GM21723 (cell line): ENCODE measurements around the gene ZER1.
A peak's percentile ranks its signal among the peaks of the same experiment; 100 is the strongest.
"Not testable (repeated sequence)": the region's sequence is repeated elsewhere in the genome, so short reads cannot be mapped to it uniquely, and the experiment has no call there.

Experiments
- ATAC-seq: cut with Tn5 transposase; IDR thresholded peaks from one replicate; pipeline ENCODE4 v1.9.1; 2021; ENCODE audit warnings: mild to moderate bottlenecking, moderate library complexity; ENCODE audit not compliant: unreplicated experiment

The ZER1 gene

DNA sequence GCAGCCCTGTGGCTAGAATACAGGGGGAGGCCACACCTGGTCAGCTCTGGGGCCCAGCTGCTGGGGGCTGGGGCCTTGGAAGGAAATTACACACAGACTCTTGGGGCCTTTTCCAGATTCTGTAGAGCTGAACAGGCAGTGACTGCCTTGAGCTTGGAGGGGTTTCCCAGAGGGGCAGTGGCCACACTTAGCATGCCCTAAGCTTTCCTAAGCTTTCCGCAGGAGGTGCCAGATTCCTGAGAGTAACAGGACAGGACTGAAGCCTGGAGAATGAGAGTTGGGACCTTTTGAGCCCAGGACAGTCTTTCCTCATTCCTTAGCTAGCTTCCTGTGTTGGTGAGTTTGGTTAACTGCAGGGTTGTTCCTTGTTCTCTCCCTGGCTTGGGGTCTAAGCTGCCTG, 16.7 kb upstream of the ZER1 start:
- ATAC-seq: no peak

DNA sequence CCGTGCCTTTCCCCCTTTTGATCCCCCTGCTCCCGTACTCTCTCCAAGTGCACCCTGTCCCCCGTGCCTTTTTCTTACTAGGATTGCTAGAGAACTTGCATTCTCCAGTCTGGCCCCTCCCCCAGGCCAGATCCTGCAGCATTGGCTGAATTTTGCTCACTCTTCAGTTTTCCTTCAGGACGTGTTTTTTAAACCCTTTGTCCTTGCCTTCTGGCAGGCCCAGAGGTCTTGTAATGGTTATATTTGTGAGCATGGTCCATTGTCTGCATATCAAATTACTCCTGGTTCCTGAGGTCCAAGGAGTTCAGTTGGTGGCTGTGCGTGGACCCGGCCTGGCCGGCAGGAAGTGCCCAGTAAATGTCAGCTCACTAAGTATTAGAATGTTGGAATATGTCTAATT, 15.9 kb upstream of the ZER1 start:
- ATAC-seq: no peak

GRCh38 chr9:128786681-128787601, 15.2 kb upstream of the ZER1 start, which contains the start of gene TBC1D13:
TSS of gene TBC1D13 (plus strand) at chr9:128787253. CDS start at chr9:128787354, 101 bp downstream.
- ATAC-seq: peak; percentile 87

- no peak for ATAC-seq
Measured at GRCh38 chr9:128785427-128785826, 13.7 kb upstream of the ZER1 start.

- ATAC-seq: no peak
Measured at GRCh38 chr9:128782669-128783068, 10.9 kb upstream of the ZER1 start.

DNA sequence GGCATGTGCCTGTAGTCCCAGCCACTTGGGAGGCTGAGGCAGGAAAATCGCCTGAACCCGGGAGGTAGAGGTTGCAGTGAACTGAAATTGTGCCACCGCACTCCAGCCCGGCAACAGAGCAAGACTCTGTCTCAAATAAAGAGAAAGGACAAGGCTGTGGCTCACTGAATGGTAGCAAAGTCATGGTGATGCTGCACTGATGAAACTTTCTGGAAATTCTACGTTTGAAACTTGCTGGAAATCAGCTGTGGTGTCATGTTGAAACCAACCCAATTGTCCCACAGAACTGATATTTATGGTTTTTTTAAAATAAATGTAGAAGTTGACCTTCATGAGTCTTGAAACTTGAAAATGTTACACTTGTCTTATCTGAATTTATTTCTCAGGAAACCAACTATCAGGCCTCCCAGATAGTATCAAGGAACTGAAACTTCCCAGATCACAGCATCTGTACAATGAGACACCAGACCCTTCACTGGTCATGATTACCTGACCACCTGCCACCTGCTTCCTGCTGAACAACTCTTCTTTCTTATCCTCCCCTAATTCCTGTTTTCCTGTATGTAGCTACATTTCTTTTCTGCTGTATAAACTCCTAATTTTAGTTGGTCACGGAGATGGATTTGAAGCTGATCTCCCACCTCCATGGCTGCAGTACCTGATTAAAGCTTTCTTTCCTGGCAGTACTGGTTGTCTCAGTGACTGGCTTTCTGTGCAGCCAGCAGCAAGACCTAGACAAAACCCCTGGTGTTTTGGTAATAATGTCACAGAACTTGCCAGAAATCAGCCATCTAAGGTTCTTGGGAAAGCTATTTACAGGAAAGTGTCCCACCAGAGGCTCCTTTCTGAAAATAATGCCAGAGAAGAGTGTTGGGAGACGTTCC, 9.7 kb upstream of the ZER1 start:
- no peak for ATAC-seq

- ATAC-seq: not testable (repeated sequence)
Measured at GRCh38 chr9:128780093-128780492, 8.4 kb upstream of the ZER1 start.

DNA sequence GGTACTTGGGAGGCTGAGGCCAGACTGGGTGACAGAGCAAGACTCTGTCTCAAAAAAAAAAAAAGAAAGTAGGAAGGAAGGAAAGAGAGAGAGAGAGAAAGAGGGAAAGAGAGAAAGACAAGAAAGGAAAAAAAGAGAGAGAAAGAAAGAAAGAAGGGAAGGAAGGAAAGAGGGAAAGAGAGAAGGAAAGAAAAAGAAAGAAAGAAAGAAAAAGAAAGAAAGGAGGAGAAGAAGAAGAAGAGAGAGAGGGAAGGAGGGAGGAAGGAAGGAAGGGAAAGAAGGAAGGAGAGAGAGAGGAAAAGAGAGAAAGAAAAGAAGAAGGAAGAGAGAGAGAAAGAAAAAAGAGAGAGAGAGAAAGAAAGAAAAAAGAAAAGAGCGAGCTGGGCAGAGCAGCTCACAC, 3.1 kb upstream of the ZER1 start:
- ATAC-seq: no peak

DNA sequence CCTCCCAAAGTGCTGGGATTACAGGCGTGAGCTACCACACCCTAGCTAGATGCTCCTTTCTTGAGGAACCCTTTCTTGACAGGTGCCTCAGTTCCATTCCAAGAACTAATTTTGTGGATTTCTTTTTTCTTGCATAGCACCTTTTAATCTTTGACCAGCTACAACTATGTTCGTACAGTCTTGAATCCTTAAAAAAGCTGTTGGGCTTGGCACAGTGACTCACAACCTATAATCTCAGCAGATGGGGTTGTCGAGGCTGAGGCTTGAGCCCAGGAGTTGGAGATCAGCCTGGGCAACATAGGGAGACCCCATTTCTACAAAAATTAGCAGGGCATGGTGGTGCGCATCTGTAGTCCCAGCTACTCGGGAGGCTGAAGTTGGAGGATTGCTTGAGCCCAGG, 1.3 kb upstream of the ZER1 start:
- no peak for ATAC-seq

DNA sequence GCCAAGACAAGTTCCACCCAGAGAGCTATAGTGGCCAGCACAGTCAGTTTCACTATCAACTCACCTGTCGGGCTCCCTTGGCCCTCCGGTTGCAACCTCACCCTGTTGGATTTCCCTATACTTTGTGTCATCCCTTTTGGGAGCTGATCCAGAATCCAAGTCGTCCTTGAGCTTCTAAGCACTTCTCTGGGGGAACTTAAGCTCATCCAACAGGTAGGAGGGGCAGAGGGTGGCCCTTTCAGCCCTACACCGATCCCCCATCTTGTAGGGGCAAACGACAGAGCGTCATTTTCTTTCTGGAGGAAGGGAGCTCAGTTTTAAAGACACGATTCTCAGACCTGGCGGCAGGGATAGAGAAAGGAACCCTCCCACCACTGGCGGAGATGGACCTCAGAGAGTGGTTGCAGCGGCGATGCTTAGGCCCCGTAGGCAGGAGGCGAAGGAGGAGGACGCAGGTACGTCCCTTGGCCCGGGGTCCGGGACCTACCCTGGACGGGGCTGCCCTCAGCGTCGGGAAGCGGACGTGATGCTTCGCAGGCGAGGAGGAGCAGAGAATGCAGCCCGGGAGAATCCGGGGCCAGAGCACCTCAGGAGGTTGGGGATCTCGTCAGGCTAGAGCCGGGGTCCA, 519 bp downstream of the ZER1 start:
- peak; percentile 25 for ATAC-seq

DNA sequence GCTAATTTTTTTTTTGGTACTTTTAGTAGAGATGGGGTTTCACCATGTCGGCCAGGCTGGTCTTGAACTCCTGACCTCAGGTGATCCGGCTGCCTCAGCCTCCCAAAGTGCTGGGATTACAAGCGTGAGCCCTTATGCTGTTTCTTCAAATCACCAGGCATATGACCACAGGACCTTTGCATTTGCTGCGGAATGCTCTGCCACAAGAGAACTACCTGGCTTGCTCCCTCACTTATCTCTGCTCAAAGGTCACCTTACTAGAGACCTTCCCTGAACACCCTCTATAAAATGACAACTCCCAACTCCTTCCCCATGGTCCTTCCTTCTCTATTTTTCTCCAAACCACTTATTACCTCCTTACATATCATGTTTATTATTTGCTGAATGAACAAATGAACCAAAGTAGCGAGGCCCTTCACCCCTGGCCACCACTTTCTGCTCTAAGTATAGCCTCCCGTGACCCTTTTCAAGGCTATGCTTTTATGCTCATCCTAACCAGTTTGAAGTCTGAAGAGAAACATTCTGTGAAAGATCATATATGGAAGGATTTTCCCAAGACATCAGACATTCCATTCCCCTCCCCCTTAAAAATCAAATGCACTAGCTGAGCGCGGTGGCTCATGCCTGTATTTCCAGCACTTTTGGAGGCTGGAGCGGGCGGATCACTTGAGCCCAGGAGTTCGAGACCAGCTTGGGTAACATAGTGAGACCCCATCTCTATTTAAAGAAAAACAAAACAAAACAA, 1.3 kb downstream of the ZER1 start:
- ATAC-seq: no peak

DNA sequence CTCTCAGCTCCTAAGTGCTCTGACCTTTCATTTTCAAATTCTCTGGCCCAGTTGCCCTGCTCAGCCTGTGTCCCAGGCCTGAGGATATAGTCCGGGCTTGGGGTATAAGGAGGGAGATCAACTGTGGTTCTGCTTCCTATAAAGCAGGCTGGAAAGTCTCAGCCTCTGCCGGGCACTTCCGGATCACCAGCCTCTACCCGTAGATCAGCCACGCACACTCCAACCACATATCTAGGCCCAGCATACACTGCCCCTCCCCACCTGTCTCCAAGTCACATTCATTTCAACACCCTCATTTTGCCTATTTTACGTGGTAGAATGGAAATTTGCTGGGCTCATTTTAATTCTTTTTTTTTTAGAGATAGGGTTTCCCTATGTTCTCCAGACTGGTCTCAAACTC, 3.1 kb downstream of the ZER1 start:
- ATAC-seq: no peak

DNA sequence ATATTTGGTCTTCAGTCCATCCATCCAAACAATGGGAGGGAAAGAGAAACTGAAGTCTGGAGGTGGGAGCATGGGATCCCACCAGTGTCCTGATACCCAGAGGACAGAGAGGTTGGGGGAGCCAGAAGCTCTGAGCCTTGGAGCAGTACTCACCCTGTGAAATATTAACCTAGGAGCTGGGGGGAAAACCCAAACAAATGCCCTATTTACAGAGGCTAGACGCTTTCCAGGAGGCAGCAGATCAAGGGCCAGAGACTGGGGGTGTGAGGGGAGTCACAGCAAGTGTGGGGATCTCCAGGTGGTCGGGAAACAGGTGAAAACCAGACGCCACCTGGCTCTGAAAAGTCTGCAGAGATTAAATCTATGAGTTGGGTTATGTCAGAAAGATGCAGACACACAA, 6.2 kb downstream of the ZER1 start:
- no peak for ATAC-seq

GRCh38 chr9:128764361-128764760, 7.4 kb downstream of the ZER1 start:
- no peak for ATAC-seq

DNA sequence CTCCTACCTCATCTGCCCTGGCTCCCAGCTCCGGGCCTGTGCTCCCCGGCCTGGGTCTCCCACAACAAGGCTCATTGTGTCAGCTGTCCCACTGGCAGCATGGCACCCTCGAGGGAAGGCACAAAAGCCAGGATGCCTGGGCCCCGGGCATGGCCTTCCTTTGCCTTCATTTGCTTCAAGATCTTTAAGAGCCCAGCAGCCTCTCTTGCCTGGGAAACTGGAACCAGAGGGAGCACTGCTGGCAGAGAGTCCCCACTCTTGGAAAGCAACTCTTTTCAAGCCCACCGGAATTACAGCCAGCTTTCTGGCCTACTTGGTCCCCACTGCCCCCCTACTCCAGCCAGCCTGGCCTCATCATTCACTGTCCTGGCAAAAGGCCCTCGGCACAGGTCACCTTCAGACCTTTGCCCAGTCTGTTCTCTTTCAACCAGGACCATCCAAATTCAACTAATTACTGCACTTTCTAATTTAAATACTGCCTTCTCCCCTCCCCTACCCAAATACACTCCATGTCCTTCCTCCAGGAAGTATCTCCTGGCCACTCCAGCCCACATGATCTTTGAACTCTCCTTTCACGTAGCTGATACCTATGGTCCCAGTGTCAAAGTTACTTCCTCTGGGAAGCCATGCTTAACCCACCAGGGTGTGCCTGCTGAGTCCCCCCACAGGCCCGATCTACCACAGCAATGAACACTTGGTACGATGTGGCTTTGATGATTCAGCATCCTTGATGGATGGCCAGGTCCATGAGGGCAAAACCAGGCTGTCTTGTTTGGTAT, 8.9 kb downstream of the ZER1 start:
- no peak for ATAC-seq

GRCh38 chr9:128757602-128758001, 14.1 kb downstream of the ZER1 start:
- ATAC-seq: no peak

GRCh38 chr9:128753627-128754026, 18.1 kb downstream of the ZER1 start:
- no peak for ATAC-seq

GRCh38 chr9:128750926-128751595, 20.7 kb downstream of the ZER1 start:
- no peak for ATAC-seq

DNA sequence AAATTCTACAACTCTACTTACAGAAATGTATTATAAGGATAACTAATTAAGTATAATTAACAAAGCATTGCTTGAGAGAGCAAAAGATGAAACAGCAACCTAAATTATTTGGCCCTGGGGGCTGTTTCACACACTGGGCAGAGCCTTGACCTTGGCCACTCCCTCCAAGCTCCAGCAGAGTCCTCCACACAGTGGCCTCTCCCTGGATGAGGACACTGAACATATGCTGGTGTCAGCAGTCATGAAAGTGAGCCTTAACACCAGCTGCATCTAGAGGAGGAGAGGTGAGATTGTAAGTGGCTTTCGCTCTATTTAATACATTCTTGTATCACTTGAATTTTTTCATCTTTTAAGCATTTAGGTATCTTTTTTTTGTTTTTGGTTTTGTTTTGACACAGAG, 24.5 kb downstream of the ZER1 start:
- ATAC-seq: no peak
